ENCODE measurements around the gene STIP1. TPM values are rescaled to one million over a fixed set of nuclear protein-coding genes. Genes with fewer than 3 reads are reported as not detected.

Gene STIP1
- total RNA-seq, 1 donor from 2014 or later, result 206 TPM

DNA sequence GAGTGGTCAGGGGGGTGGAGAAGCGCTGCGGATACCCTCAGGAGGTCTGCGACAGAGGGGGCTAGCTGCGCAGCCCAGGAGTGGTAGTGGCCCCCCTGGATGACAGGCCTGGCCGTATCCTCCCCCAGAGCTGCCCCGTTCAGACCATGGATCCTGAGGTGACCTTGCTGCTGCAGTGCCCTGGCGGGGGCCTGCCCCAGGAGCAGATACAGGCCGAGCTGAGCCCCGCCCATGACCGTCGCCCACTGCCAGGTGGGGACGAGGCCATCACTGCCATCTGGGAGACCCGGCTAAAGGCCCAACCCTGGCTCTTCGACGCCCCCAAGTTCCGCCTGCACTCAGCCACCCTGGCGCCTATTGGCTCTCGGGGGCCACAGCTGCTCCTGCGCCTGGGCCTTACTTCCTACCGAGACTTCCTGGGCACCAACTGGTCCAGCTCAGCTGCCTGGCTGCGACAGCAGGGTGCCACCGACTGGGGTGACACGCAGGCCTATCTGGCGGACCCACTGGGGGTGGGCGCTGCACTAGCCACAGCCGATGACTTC lies 40.6 kb downstream of the STIP1 start:
- no peak for DNase-seq (ENCODE audit: extremely low spot score, unreplicated experiment)
- H3K4me3 Mint-ChIP-seq, result peak overlapping the region; percentile 90
- peaks cover 7% of the 10 kb centered on the region for H3K4me1 Mint-ChIP-seq (ENCODE audit: unreplicated experiment)
- H3K36me3 Mint-ChIP-seq, result no peaks in the 10 kb centered on the region
- no peaks in the 10 kb centered on the region for H3K9me3 Mint-ChIP-seq
- no peak overlapping the region for H3K27ac Mint-ChIP-seq
- no peaks in the 10 kb centered on the region for H3K27me3 Mint-ChIP-seq
- no peak for TF ChIP-seq CTCF (conservative IDR thresholded peaks at IDR 0.05)

DNA sequence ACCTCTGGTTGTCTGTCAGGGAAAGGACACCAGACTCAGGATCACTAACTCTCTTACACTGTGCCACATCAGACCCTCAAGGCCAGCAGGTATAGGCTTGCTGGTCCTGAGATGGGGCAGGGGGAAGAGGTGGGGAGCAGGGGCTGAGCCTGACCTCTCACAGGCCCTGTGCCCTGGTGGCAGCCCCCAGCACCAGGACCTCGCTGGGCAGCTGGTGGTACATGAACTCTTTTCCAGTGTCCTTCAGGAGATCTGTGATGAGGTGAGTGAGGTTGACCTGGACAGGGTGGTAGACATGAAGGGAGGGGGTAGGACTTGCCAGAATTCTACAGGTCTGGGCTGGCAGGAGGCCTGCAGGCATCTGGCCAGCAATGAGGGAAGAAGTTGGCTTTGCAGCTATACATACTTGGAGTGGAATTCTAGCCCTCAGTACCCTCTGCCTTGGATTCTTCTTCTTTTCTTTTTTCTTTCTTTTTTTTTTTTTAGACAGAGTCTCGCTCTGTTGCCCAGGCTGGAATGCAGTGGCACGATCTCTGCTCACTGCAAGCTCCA lies 41.5 kb downstream of the STIP1 start:
- no peak for TF ChIP-seq CTCF (conservative IDR thresholded peaks at IDR 0.05)
- Mint-ChIP-seq H3K27ac (peak overlapping the region; percentile 58), H3K4me3 (peak overlapping the region; percentile 90), H3K36me3 (no peaks in the 10 kb centered on the region), H3K27me3 (no peaks in the 10 kb centered on the region), H3K9me3 (no peaks in the 10 kb centered on the region), H3K4me1 (ENCODE audit: unreplicated experiment) (peaks cover 7% of the 10 kb centered on the region)
- DNase-seq (ENCODE audit: extremely low spot score, unreplicated experiment), result no peak

- H3K9me3 Mint-ChIP-seq, result no peaks in the 10 kb centered on the region
- no peak for TF ChIP-seq CTCF (conservative IDR thresholded peaks at IDR 0.05)
- H3K27ac Mint-ChIP-seq, result peak overlapping the region; percentile 83
- peak overlapping the region; percentile 91 for H3K4me3 Mint-ChIP-seq
- H3K36me3 Mint-ChIP-seq, result no peaks in the 10 kb centered on the region
- H3K27me3 Mint-ChIP-seq, result no peaks in the 10 kb centered on the region
- no peak for DNase-seq (ENCODE audit: extremely low spot score, unreplicated experiment)
- H3K4me1 Mint-ChIP-seq (ENCODE audit: unreplicated experiment), result peaks cover 12% of the 10 kb centered on the region
Measured at GRCh38 chr11:64229090-64229743, 43.2 kb downstream of the STIP1 start.

GRCh38 chr11:64229744-64230170 lies 43.8 kb downstream of the STIP1 start:
- no peak for TF ChIP-seq CTCF (conservative IDR thresholded peaks at IDR 0.05)
- Mint-ChIP-seq H3K27me3 (no peaks in the 10 kb centered on the region), H3K27ac (peak overlapping the region; percentile 83), H3K9me3 (no peaks in the 10 kb centered on the region), H3K36me3 (no peaks in the 10 kb centered on the region), H3K4me3 (peak overlapping the region; percentile 91), H3K4me1 (ENCODE audit: unreplicated experiment) (peaks cover 12% of the 10 kb centered on the region)
- DNase-seq (ENCODE audit: extremely low spot score, unreplicated experiment), result no peak

- TF ChIP-seq CTCF (conservative IDR thresholded peaks at IDR 0.05), result no peak
- H3K27me3 Mint-ChIP-seq, result no peaks in the 10 kb centered on the region
- DNase-seq (ENCODE audit: extremely low spot score, unreplicated experiment), result peak; percentile 91
- no peaks in the 10 kb centered on the region for H3K9me3 Mint-ChIP-seq
- peak within 1 kb of the TSS; percentile 91 for H3K4me3 Mint-ChIP-seq
- H3K4me1 Mint-ChIP-seq (ENCODE audit: unreplicated experiment), result peaks cover 11% of the 10 kb centered on the region
- peak within 1 kb of the TSS; percentile 83 for H3K27ac Mint-ChIP-seq
- H3K36me3 Mint-ChIP-seq, result no peaks in the 10 kb centered on the region
Measured at GRCh38 chr11:64230171-64230984, 44.4 kb downstream of the STIP1 start, which contains the start of gene DNAJC4. Gene DNAJC4, plus strand, starts transcription at chr11:64230548. Its CDS starts 307 bp downstream, at chr11:64230855.

Data from type B pancreatic cell (in vitro differentiated cells).